GM12801 (cell line): Measurements from ENCODE around the gene CPN1.

Experiments used
- TF ChIP-seq, protein P1 (sequence below): IDR thresholded peaks from one replicate; pipeline ENCODE4 v1.5.1; 2011; ENCODE audit warnings: control low read depth; ENCODE audit not compliant: insufficient read length; ENCODE audit errors: extremely low read depth

The CPN1 gene

DNA sequence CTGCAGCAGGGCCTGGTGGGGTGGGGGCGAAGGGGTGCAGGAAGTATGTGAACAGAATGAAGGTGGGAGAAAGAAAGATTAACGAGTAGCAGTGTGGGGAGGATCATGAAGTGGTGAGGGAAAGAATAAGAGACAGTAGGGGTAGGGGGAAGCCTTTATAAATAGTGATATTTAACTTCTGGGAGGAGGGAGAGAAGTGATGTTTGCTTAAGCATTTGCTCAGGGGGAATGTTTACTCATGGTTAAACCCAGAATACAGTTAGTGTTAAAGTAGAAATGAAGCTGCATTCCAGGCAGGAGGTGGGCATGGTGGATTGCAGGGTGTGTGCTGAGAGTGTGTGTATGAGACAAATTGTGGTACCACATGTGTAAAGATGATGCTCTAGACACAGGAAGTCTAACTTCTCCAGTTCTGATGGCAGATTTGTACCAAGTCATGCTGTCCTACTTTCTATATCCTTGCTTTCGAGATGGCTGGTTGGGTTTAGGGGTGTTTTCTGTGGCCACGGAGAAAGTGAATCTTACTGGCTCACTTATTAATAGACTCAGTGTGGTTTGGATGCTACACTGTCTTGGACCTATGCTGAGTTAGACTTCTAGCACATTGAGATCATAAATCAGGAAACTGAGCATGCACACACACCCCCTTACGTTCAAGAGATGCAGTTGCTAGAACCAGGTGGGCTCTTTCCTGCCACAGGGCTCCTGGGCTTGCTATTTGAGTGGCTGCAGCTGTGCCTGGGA lies 61.4 kb downstream of the CPN1 start:
- TF ChIP-seq, protein P1, sequence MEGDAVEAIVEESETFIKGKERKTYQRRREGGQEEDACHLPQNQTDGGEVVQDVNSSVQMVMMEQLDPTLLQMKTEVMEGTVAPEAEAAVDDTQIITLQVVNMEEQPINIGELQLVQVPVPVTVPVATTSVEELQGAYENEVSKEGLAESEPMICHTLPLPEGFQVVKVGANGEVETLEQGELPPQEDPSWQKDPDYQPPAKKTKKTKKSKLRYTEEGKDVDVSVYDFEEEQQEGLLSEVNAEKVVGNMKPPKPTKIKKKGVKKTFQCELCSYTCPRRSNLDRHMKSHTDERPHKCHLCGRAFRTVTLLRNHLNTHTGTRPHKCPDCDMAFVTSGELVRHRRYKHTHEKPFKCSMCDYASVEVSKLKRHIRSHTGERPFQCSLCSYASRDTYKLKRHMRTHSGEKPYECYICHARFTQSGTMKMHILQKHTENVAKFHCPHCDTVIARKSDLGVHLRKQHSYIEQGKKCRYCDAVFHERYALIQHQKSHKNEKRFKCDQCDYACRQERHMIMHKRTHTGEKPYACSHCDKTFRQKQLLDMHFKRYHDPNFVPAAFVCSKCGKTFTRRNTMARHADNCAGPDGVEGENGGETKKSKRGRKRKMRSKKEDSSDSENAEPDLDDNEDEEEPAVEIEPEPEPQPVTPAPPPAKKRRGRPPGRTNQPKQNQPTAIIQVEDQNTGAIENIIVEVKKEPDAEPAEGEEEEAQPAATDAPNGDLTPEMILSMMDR = no peak

GRCh38 chr10:100019787-100020141 lies 61.9 kb downstream of the CPN1 start:
- TF ChIP-seq, protein P1 = no peak

- TF ChIP-seq, protein P1 = no peak
Measured at GRCh38 chr10:100014071-100014762, 67.5 kb downstream of the CPN1 start.

GRCh38 chr10:100013621-100014020 lies 68.0 kb downstream of the CPN1 start:
- TF ChIP-seq, protein P1 = no peak

- TF ChIP-seq, protein P1 = no peak
Measured at GRCh38 chr10:100009793-100010676, 71.6 kb downstream of the CPN1 start, which contains the start of gene DNMBP. Gene DNMBP, minus strand, starts transcription at chr10:100009947. Its CDS starts 37,823 bp downstream, at chr10:99972124.

- TF ChIP-seq, protein P1 = no peak
Measured at GRCh38 chr10:100009283-100009792, 72.3 kb downstream of the CPN1 start.
